ENCODE data around the gene SNX8. TPM values are rescaled to one million over a fixed set of nuclear protein-coding genes. Genes with fewer than 3 reads are reported as not detected.

Gene SNX8
- polyA plus RNA-seq, 1 donor from 2014 or later: 5.7 TPM

- Histone ChIP-seq H3K4me2 (ENCODE audit: low read length) (no peak overlapping the region), H3K79me2 (replicated peaks; ENCODE audit: insufficient read depth, low read length) (peaks cover 17% of the 10 kb centered on the region), H3K27me3 (ENCODE audit: insufficient read depth, low read depth, low read length) (no peaks in the 10 kb centered on the region), H3K9me3 (ENCODE audit: low read length) (no peaks in the 10 kb centered on the region), H3K36me3 (ENCODE audit: insufficient read depth, low read length) (no peaks in the 10 kb centered on the region), H4K20me1 (ENCODE audit: insufficient read depth) (no peaks in the 10 kb centered on the region), H2AFZ (ENCODE audit: low read depth, low read length) (no peak overlapping the region), H3K27ac (ENCODE audit: low read length) (no peak overlapping the region), H3K9me2 (ENCODE audit: insufficient read depth, low read length) (no peaks in the 10 kb centered on the region), H3F3A (ENCODE audit: insufficient read depth, low read length, poor library complexity, severe bottlenecking) (no peaks in the 10 kb centered on the region), H3K9ac (ENCODE audit: low read length) (no peak overlapping the region), H3K4me3 (ENCODE audit: low read length) (no peak overlapping the region)
- TF ChIP-seq MXI1 (conservative IDR thresholded peaks at IDR 0.05; ENCODE audit: poor library complexity, severe bottlenecking) (no peak), REST (IDR thresholded peaks at IDR 0.05; ENCODE audit: borderline replicate concordance) (no peak), SMC3 (conservative IDR thresholded peaks at IDR 0.05; ENCODE audit: poor library complexity) (no peak), EZH2 (IDR thresholded peaks at IDR 0.05; ENCODE audit: borderline replicate concordance, insufficient read depth, low read length, poor library complexity, severe bottlenecking) (no peak), RAD21 (conservative IDR thresholded peaks at IDR 0.05) (no peak), EP300 (conservative IDR thresholded peaks at IDR 0.05; ENCODE audit: poor library complexity, severe bottlenecking) (no peak), TAF1 (IDR thresholded peaks at IDR 0.05; ENCODE audit: low read depth) (no peak), POLR2AphosphoS5 (IDR thresholded peaks at IDR 0.05) (no peak)
- TF ChIP-seq, protein P1, sequence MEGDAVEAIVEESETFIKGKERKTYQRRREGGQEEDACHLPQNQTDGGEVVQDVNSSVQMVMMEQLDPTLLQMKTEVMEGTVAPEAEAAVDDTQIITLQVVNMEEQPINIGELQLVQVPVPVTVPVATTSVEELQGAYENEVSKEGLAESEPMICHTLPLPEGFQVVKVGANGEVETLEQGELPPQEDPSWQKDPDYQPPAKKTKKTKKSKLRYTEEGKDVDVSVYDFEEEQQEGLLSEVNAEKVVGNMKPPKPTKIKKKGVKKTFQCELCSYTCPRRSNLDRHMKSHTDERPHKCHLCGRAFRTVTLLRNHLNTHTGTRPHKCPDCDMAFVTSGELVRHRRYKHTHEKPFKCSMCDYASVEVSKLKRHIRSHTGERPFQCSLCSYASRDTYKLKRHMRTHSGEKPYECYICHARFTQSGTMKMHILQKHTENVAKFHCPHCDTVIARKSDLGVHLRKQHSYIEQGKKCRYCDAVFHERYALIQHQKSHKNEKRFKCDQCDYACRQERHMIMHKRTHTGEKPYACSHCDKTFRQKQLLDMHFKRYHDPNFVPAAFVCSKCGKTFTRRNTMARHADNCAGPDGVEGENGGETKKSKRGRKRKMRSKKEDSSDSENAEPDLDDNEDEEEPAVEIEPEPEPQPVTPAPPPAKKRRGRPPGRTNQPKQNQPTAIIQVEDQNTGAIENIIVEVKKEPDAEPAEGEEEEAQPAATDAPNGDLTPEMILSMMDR (IDR thresholded peaks at IDR 0.05; ENCODE audit: poor library complexity, severe bottlenecking): no peak
Observed at GRCh38 chr7:2233926-2234325, 80.3 kb downstream of the SNX8 start.

DNA sequence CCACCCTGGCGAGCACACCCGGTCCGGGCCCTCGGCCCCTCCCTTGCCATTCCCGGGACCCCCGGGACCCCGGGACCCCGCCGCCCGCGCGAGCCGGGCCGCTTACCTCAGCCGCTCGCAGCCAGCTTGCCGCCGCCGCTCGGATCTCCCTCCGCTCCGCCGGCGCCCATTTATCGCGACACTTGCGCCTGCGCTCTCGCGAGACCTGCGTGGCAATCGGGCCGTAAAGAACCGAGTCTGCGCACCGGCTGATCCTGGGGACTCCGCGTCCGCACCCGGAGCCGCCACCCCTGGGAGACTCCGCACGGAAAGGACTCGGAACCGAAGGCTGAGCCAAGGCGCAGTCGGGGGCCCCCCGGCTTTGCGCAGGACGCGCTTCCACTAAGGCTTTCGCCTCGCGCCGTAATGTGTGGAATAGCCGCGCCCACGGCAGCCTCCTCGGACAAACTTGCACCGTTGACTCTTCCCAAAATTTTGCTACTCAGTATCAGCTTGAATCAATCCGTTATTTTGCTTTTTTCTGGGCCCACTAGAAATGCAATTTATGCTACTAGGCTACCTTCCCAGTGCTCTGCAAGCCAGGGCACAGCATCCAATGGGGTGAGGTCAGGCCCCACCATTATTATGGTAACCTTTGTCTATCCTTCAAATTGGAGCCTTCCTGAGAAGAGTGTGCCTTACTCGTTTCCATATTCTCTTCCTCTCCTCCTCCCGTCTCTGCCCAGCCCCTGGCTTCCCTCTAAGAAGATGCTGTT is 81.3 kb downstream of the SNX8 start, which contains the start of gene MAD1L1:
MAD1L1 (minus strand) TSS at position 180 of the 755 bp plus-strand sequence. CDS start 2,812 bp downstream, outside the sequence.
- H3F3A ChIP-seq (ENCODE audit: insufficient read depth, low read length, poor library complexity, severe bottlenecking): no peaks in the 10 kb centered on the region
- peak; percentile 78 for TF ChIP-seq MXI1 (conservative IDR thresholded peaks at IDR 0.05; ENCODE audit: poor library complexity, severe bottlenecking)
- TF ChIP-seq TAF1 (IDR thresholded peaks at IDR 0.05; ENCODE audit: low read depth): peak; percentile 39
- peak; percentile 83 for TF ChIP-seq POLR2AphosphoS5 (IDR thresholded peaks at IDR 0.05)
- TF ChIP-seq SMC3 (conservative IDR thresholded peaks at IDR 0.05; ENCODE audit: poor library complexity): peak; percentile 59
- peak; percentile 42 for TF ChIP-seq RAD21 (conservative IDR thresholded peaks at IDR 0.05)
- TF ChIP-seq EP300 (conservative IDR thresholded peaks at IDR 0.05; ENCODE audit: poor library complexity, severe bottlenecking): peak; percentile 63
- TF ChIP-seq, protein P1 (IDR thresholded peaks at IDR 0.05; ENCODE audit: poor library complexity, severe bottlenecking): no peak
- no peak for TF ChIP-seq EZH2 (IDR thresholded peaks at IDR 0.05; ENCODE audit: borderline replicate concordance, insufficient read depth, low read length, poor library complexity, severe bottlenecking)
- TF ChIP-seq REST (IDR thresholded peaks at IDR 0.05; ENCODE audit: borderline replicate concordance): peak; percentile 53
- H3K79me2 ChIP-seq (replicated peaks; ENCODE audit: insufficient read depth, low read length): peaks cover 17% of the 10 kb centered on the region
- peak within 1 kb of the TSS; percentile 99 for H3K4me3 ChIP-seq (ENCODE audit: low read length)
- H4K20me1 ChIP-seq (ENCODE audit: insufficient read depth): no peaks in the 10 kb centered on the region
- H3K9ac ChIP-seq (ENCODE audit: low read length): peak within 1 kb of the TSS; percentile 76
- H3K4me2 ChIP-seq (ENCODE audit: low read length): peak within 1 kb of the TSS; percentile 91
- H3K27me3 ChIP-seq (ENCODE audit: insufficient read depth, low read depth, low read length): no peaks in the 10 kb centered on the region
- H3K9me3 ChIP-seq (ENCODE audit: low read length): no peaks in the 10 kb centered on the region
- peak within 1 kb of the TSS; percentile 36 for H2AFZ ChIP-seq (ENCODE audit: low read depth, low read length)
- no peaks in the 10 kb centered on the region for H3K9me2 ChIP-seq (ENCODE audit: insufficient read depth, low read length)
- peak within 1 kb of the TSS; percentile 76 for H3K27ac ChIP-seq (ENCODE audit: low read length)
- no peaks in the 10 kb centered on the region for H3K36me3 ChIP-seq (ENCODE audit: insufficient read depth, low read length)

Measured in neural cell (in vitro differentiated cells).